Esophagus squamous epithelium (tissue), 4 donors: ENCODE results near the gene ANKLE1.

Source experiments
- POLR2A ChIP-seq, 4 donors: fragments of 450-650 bp; IDR thresholded peaks; one replicate each; pipeline ENCODE4 v1.6.1; 2017; ENCODE audit warnings: antibody characterized with exemption in 4 of 4, mild to moderate bottlenecking in 4 of 4, moderate library complexity in 3 of 4
- TF ChIP-seq, protein P1 (sequence below), 6 experiments: fragments of 450-650 bp in 4 of 6; fragments of 200-600 bp in 2 of 6; sonication (generic) in 2 of 6; IDR thresholded peaks; one replicate each; pipeline ENCODE4 v1.5.1; 2016 to 2019; ENCODE audit warnings: antibody characterized with exemption in 6 of 6, mild to moderate bottlenecking in 4 of 6, moderate library complexity in 4 of 6

DNA sequence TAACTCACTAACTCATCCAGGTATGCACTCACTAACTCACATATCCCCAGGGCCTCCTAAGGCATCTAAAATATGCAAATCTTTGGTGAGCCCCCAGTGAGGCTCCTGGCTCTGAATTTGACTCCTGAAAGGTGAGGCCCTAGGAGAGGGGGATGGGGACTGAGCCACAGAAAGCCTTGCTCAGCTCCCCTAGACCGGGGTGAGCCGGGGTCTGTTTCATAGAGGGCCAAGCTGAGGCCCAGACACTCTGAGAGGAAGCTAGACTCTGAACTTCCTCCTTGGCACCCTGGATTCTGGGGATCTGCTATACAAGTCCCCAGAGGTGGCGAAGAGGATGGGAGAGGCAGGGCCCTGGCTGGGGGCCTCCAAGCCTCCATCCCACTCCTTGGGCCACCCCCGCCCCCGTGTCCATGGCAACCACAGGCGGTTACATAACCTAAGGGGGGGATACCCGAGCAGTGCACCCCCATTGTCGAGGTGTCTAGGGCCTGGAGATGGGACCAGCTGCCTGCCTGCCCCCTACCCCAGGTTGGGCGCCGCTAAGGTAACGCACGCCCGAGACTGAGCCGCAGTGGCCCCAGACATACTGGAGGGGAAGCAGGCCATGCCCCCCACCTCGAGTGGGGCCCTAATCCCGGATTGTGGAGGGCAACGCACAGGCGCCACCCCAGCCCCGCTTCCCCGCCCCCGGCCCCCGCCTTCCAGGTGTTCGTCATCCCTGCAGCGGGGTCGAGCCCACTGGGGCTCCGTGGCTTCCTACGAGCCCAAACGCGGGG lies 20.9 kb downstream of the ANKLE1 start:
- TF ChIP-seq, protein P1, sequence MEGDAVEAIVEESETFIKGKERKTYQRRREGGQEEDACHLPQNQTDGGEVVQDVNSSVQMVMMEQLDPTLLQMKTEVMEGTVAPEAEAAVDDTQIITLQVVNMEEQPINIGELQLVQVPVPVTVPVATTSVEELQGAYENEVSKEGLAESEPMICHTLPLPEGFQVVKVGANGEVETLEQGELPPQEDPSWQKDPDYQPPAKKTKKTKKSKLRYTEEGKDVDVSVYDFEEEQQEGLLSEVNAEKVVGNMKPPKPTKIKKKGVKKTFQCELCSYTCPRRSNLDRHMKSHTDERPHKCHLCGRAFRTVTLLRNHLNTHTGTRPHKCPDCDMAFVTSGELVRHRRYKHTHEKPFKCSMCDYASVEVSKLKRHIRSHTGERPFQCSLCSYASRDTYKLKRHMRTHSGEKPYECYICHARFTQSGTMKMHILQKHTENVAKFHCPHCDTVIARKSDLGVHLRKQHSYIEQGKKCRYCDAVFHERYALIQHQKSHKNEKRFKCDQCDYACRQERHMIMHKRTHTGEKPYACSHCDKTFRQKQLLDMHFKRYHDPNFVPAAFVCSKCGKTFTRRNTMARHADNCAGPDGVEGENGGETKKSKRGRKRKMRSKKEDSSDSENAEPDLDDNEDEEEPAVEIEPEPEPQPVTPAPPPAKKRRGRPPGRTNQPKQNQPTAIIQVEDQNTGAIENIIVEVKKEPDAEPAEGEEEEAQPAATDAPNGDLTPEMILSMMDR (IDR thresholded peaks at IDR 0.05) = no peak
- TF ChIP-seq POLR2A (IDR thresholded peaks at IDR 0.05) = no peak
